Measurements from ENCODE around the gene NELL1.
"Not testable (repeated sequence)": the region's sequence is repeated elsewhere in the genome, so short reads cannot be mapped to it uniquely, and the experiment has no call there.

NELL1 gene

GRCh38 chr11:20861322-20861721 is 191.9 kb downstream of the NELL1 start:
- FAIRE-seq, result no peak
- no peak for TF ChIP-seq CTCF (IDR thresholded peaks at IDR 0.05; ENCODE audit: insufficient read depth, missing control alignments)
- DNase-seq (ENCODE audit: insufficient read length, low spot score), result no peak

- FAIRE-seq, result peak; percentile 56
- not testable (repeated sequence) for DNase-seq (ENCODE audit: insufficient read length, low spot score)
Observed at GRCh38 chr11:20862263-20862662, 192.9 kb downstream of the NELL1 start.

GRCh38 chr11:20864628-20865027 is 195.2 kb downstream of the NELL1 start:
- DNase-seq (ENCODE audit: insufficient read length, low spot score) (no peak), FAIRE-seq (no peak)
- TF ChIP-seq CTCF (IDR thresholded peaks at IDR 0.05; ENCODE audit: insufficient read depth, missing control alignments), result no peak

GRCh38 chr11:20865161-20865560 is 195.8 kb downstream of the NELL1 start:
- FAIRE-seq (no peak), DNase-seq (ENCODE audit: insufficient read length, low spot score) (no peak)
- no peak for TF ChIP-seq CTCF (IDR thresholded peaks at IDR 0.05; ENCODE audit: insufficient read depth, missing control alignments)

GRCh38 chr11:20869123-20869522 is 199.7 kb downstream of the NELL1 start:
- DNase-seq (ENCODE audit: insufficient read length, low spot score) (no peak), FAIRE-seq (no peak)
- TF ChIP-seq CTCF (IDR thresholded peaks at IDR 0.05; ENCODE audit: insufficient read depth, missing control alignments), result no peak

GRCh38 chr11:20873054-20873453 is 203.7 kb downstream of the NELL1 start:
- no peak for DNase-seq (ENCODE audit: insufficient read length, low spot score)
- no peak for FAIRE-seq

GRCh38 chr11:20874358-20874757 is 205.0 kb downstream of the NELL1 start:
- FAIRE-seq (no peak), DNase-seq (ENCODE audit: insufficient read length, low spot score) (no peak)
- no peak for TF ChIP-seq CTCF (IDR thresholded peaks at IDR 0.05; ENCODE audit: insufficient read depth, missing control alignments)

More at GRCh38 chr11:20873054-20873453, 203.7 kb downstream of the NELL1 start:
- TF ChIP-seq CTCF (IDR thresholded peaks at IDR 0.05; ENCODE audit: insufficient read depth, missing control alignments), result peak; percentile 56

GRCh38 chr11:20875889-20876288 is 206.5 kb downstream of the NELL1 start:
- DNase-seq (ENCODE audit: insufficient read length, low spot score), result no peak
- FAIRE-seq, result no peak

More at GRCh38 chr11:20875889-20876288, 206.5 kb downstream of the NELL1 start:
- TF ChIP-seq CTCF (IDR thresholded peaks at IDR 0.05; ENCODE audit: insufficient read depth, missing control alignments), result no peak

Data from D721Med (cell line).